MM.1S (cell line): ENCODE results near the gene MACROD2.

Source experiments
- CTCF ChIP-seq: fragments of 300-600 bp; sonication (generic); IDR thresholded peaks from 2 replicates; pipeline ENCODE4 v1.5.1; 2016; ENCODE audit warnings: antibody characterized with exemption, low read length, mixed read lengths
- EZH2 ChIP-seq: fragments of 300-600 bp; sonication (generic); optimal IDR thresholded peaks from 2 replicates; pipeline ENCODE3; 2017; ENCODE audit warnings: low read depth, mild to moderate bottlenecking, antibody characterized with exemption, low read length, mixed read lengths

- no peak for TF ChIP-seq CTCF
- no peak for TF ChIP-seq EZH2
Observed at GRCh38 chr20:14134004-14134403, 138.7 kb downstream of the MACROD2 start.
